SK-N-SH treated with all-trans-retinoic acid at 6 μM for 48 hours (cell line): ENCODE measurements around the gene VEGFB.

Experiments used
- ATAC-seq: fragments of 200-7000 bp; cut with Tn5 transposase; 3 replicates; pipeline ENCODE4 v1.9.1; 2020; ENCODE audit warnings: mild to moderate bottlenecking, moderate library complexity
- ARNTL ChIP-seq: fragments of 450-650 bp; formaldehyde crosslinking; IDR thresholded peaks from 2 replicates; pipeline ENCODE4 v1.5.0; 2020; ENCODE audit warnings: low read depth, mild to moderate bottlenecking, moderate library complexity, borderline replicate concordance
- BACH2 ChIP-seq: fragments of 250-450 bp; sonication (Bioruptor Pico); IDR thresholded peaks from 2 replicates; pipeline ENCODE4 v1.9.0; 2021; ENCODE audit warnings: mild to moderate bottlenecking, borderline replicate concordance
- CREB5 ChIP-seq: fragments of 250-450 bp; sonication (Bioruptor Pico); IDR thresholded peaks from 2 replicates; pipeline ENCODE4 v1.5.1; 2020; ENCODE audit warnings: low read depth, mild to moderate bottlenecking, moderate library complexity
- CSRNP3 ChIP-seq: fragments of 250-450 bp; sonication (Bioruptor Pico); IDR thresholded peaks from 2 replicates; pipeline ENCODE4 v1.5.1; 2021; ENCODE audit warnings: mild to moderate bottlenecking, moderate library complexity
- ESRRG ChIP-seq: fragments of 250-450 bp; sonication (Bioruptor Pico); IDR thresholded peaks from 2 replicates; pipeline ENCODE4 v1.6.1; 2021; ENCODE audit warnings: mild to moderate bottlenecking
- GLIS3 ChIP-seq: fragments of 250-450 bp; sonication (Bioruptor Pico); IDR thresholded peaks from 2 replicates; pipeline ENCODE4 v1.5.0; 2020; ENCODE audit warnings: mild to moderate bottlenecking, moderate library complexity
- ISL1 ChIP-seq: fragments of 250-450 bp; sonication (Bioruptor Pico); IDR thresholded peaks from 2 replicates; pipeline ENCODE4 v2.1.2; 2022; ENCODE audit warnings: mild to moderate bottlenecking, moderate library complexity
- OSR1 ChIP-seq: fragments of 250-450 bp; sonication (Bioruptor Pico); IDR thresholded peaks from 2 replicates; pipeline ENCODE4 v1.8.0; 2022; ENCODE audit warnings: moderate library complexity, mild to moderate bottlenecking, inconsistent platforms
- PATZ1 ChIP-seq: fragments of 250-450 bp; sonication (Bioruptor Pico); IDR thresholded peaks from 2 replicates; pipeline ENCODE4 v1.8.0; 2020; ENCODE audit warnings: mild to moderate bottlenecking, moderate library complexity, borderline replicate concordance
- POU6F1 ChIP-seq: fragments of 250-450 bp; sonication (Bioruptor Pico); IDR thresholded peaks from 2 replicates; pipeline ENCODE4 v1.8.0; 2021; ENCODE audit warnings: low read depth, mild to moderate bottlenecking, moderate library complexity, borderline replicate concordance
- PPARA ChIP-seq: fragments of 250-450 bp; sonication (Bioruptor Pico); IDR thresholded peaks from 2 replicates; pipeline ENCODE4 v1.5.0; 2020; ENCODE audit warnings: mild to moderate bottlenecking, borderline replicate concordance
- RARB ChIP-seq: fragments of 250-450 bp; sonication (Bioruptor Pico); IDR thresholded peaks from 2 replicates; pipeline ENCODE4 v1.8.0; 2021; ENCODE audit warnings: mild to moderate bottlenecking, moderate library complexity
- TCF4 ChIP-seq: fragments of 250-450 bp; sonication (Bioruptor Pico); IDR thresholded peaks from 2 replicates; pipeline ENCODE4 v1.8.0; 2021; ENCODE audit warnings: mild to moderate bottlenecking, moderate library complexity, borderline replicate concordance
- TOX ChIP-seq: fragments of 250-450 bp; sonication (Bioruptor Pico); IDR thresholded peaks from 2 replicates; pipeline ENCODE4 v1.8.0; 2021; ENCODE audit warnings: mild to moderate bottlenecking, moderate library complexity, borderline replicate concordance
- TSHZ2 ChIP-seq: fragments of 250-450 bp; sonication (Bioruptor Pico); IDR thresholded peaks from 2 replicates; pipeline ENCODE4 v1.5.0; 2020; ENCODE audit warnings: mild to moderate bottlenecking, moderate library complexity
- ZC3H10 ChIP-seq: fragments of 250-450 bp; sonication (Bioruptor Pico); IDR thresholded peaks from 2 replicates; pipeline ENCODE4 v1.5.1; 2021; ENCODE audit warnings: mild to moderate bottlenecking, moderate library complexity
- ZFP3 ChIP-seq: fragments of 250-450 bp; sonication (Bioruptor Pico); IDR thresholded peaks from 2 replicates; pipeline ENCODE4 v1.5.0; 2020; ENCODE audit warnings: mild to moderate bottlenecking, moderate library complexity
- ZFP30 ChIP-seq: fragments of 450-650 bp; formaldehyde crosslinking; IDR thresholded peaks from 2 replicates; pipeline ENCODE4 v1.5.0; 2022; ENCODE audit warnings: mild to moderate bottlenecking, moderate library complexity
- ZNF565 ChIP-seq: fragments of 450-650 bp; formaldehyde crosslinking; conservative IDR thresholded peaks from 2 replicates; pipeline ENCODE4 v1.5.0; 2020; ENCODE audit warnings: low read depth, mild to moderate bottlenecking, moderate library complexity
- ZNF70 ChIP-seq: fragments of 450-650 bp; formaldehyde crosslinking; IDR thresholded peaks from 2 replicates; pipeline ENCODE4 v1.5.0; 2020; ENCODE audit warnings: mild to moderate bottlenecking, moderate library complexity
- ZNF8 ChIP-seq: fragments of 450-650 bp; formaldehyde crosslinking; IDR thresholded peaks from 2 replicates; pipeline ENCODE4 v1.5.0; 2020; ENCODE audit warnings: mild to moderate bottlenecking, moderate library complexity

The VEGFB gene

GRCh38 chr11:64238999-64239398 lies 4.6 kb downstream of the VEGFB start:
- TF ChIP-seq ZC3H10 (CRISPR knock-in tag) (no peak), ZFP30 (CRISPR knock-in tag) (no peak), ZNF565 (CRISPR knock-in tag) (no peak), PPARA (CRISPR knock-in tag) (no peak), BACH2 (CRISPR knock-in tag) (no peak), CSRNP3 (CRISPR knock-in tag) (no peak), GLIS3 (no peak), ZNF8 (CRISPR knock-in tag) (no peak), OSR1 (CRISPR knock-in tag) (no peak), ESRRG (no peak), CREB5 (CRISPR knock-in tag) (no peak), RARB (CRISPR knock-in tag) (no peak), POU6F1 (CRISPR knock-in tag) (no peak), TOX (CRISPR knock-in tag) (no peak), ZNF70 (CRISPR knock-in tag) (no peak), ARNTL (CRISPR knock-in tag) (no peak), TSHZ2 (no peak), PATZ1 (CRISPR knock-in tag) (no peak)
- ATAC-seq, result no peak

GRCh38 chr11:64239662-64240434 lies 5.5 kb downstream of the VEGFB start:
- no peak for TF ChIP-seq ZNF70 (CRISPR knock-in tag)
- TF ChIP-seq ESRRG, result no peak
- no peak for TF ChIP-seq PPARA (CRISPR knock-in tag)
- no peak for TF ChIP-seq TCF4 (CRISPR knock-in tag)
- TF ChIP-seq ZC3H10 (CRISPR knock-in tag), result no peak
- no peak for TF ChIP-seq ZFP30 (CRISPR knock-in tag)
- no peak for TF ChIP-seq ZFP3 (CRISPR knock-in tag)
- TF ChIP-seq TSHZ2, result no peak
- no peak for TF ChIP-seq ISL1
- TF ChIP-seq CREB5 (CRISPR knock-in tag), result no peak
- TF ChIP-seq ARNTL (CRISPR knock-in tag), result no peak
- no peak for TF ChIP-seq ZNF565 (CRISPR knock-in tag)
- no peak for TF ChIP-seq OSR1 (CRISPR knock-in tag)
- no peak for TF ChIP-seq RARB (CRISPR knock-in tag)
- no peak for TF ChIP-seq ZNF8 (CRISPR knock-in tag)
- TF ChIP-seq GLIS3, result no peak
- no peak for TF ChIP-seq CSRNP3 (CRISPR knock-in tag)
- ATAC-seq, result no peak
